ENCODE results near the gene HS3ST5.

DNA sequence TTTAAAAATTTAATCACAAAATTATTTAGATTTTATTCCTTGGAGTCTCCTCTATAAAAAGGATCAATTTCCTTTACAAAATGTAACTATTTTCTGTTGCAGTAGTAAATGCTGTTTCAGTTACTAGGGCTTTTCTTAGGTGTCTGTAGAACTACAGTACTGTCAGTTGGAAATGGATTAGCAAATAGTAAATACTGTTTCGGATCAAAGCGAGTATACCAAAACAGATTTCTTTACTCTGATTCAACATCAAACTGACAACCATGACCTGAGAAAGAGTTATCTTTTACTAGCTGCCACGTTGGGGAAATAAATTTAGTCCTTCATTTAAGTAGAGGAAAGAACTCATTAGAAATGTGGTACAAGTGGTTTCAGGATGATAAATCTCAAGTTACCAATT is 172.5 kb downstream of the HS3ST5 start:
- TF ChIP-seq, protein P1, sequence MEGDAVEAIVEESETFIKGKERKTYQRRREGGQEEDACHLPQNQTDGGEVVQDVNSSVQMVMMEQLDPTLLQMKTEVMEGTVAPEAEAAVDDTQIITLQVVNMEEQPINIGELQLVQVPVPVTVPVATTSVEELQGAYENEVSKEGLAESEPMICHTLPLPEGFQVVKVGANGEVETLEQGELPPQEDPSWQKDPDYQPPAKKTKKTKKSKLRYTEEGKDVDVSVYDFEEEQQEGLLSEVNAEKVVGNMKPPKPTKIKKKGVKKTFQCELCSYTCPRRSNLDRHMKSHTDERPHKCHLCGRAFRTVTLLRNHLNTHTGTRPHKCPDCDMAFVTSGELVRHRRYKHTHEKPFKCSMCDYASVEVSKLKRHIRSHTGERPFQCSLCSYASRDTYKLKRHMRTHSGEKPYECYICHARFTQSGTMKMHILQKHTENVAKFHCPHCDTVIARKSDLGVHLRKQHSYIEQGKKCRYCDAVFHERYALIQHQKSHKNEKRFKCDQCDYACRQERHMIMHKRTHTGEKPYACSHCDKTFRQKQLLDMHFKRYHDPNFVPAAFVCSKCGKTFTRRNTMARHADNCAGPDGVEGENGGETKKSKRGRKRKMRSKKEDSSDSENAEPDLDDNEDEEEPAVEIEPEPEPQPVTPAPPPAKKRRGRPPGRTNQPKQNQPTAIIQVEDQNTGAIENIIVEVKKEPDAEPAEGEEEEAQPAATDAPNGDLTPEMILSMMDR (conservative IDR thresholded peaks at IDR 0.05 in 1 of 2, IDR thresholded peaks at IDR 0.05 in 1 of 2; ENCODE audit: low read depth in 1 of 2, low read length in 2 of 2): no peak
- TF ChIP-seq EZH2 (IDR thresholded peaks at IDR 0.05; ENCODE audit: low read length, missing control alignments): no peak

Data from fibroblast of lung (primary cell).